GM21381 (cell line): ENCODE data around the gene ZBED6.
"Not testable (repeated sequence)": the region's sequence is repeated elsewhere in the genome, so short reads cannot be mapped to it uniquely, and the experiment has no call there.

ENCODE experiments used
- ATAC-seq: cut with Tn5 transposase; IDR thresholded peaks from one replicate; pipeline ENCODE4 v1.9.1; 2021; ENCODE audit warnings: mild to moderate bottlenecking, moderate library complexity; ENCODE audit not compliant: unreplicated experiment

ZBED6 gene, protein sequence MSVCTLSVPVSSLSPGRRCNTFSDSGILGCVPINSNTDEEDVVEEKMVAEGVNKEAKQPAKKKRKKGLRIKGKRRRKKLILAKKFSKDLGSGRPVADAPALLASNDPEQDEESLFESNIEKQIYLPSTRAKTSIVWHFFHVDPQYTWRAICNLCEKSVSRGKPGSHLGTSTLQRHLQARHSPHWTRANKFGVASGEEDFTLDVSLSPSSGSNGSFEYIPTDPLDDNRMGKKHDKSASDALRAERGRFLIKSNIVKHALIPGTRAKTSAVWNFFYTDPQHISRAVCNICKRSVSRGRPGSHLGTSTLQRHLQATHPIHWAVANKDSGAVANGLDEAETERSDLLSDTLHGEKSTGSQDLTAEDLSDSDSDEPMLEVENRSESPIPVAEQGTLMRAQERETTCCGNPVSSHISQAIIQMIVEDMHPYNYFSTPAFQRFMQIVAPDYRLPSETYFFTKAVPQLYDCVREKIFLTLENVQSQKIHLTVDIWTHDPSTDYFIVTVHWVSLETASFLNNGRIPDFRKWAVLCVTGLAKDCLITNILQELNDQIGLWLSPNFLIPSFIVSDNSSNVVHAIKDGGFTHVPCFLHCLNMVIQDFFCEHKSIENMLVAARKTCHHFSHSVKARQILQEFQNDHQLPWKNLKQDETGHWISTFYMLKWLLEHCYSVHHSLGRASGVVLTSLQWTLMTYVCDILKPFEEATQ (N-terminal part only)

DNA sequence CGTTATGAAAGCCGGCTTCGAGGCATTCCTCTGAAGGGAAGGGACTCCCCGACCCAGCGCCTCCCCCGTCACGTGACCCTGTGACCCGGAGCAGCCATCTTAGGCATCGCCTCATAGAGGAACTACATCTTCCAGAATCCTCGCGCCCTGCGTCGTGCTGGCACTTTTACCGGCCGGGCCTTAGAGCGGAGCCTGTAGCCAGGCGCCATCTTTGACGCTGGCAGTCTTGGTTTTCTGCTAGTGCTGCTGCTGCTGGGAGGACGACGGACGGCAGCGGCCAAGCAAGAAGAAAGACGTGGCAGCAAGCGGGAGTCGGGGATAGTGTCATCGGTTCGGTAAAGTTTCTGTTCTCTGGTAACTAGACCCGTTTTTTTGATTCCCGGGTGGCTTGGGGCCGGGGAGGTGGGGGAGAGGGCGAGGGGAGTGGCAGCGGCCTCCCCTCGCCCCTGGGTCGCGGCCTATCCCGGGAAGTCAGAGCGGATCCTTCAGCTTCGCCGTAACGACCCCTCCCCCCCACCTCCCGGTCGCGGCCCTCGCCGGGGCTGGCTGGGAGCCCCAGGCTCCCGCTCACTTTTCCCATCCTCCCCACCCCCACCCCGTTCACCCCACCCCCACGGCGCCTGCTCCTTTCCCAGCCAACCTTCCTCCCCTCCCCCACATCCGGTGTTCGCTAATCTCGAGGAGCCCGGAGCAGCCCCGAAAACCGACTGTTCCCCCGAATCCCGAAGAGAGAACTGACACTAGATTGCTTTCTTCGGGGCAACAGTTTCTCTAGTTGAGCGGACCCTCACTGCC is at the start of gene ZBED6, which contains the start of gene ZC3H11A:
ZBED6 (plus strand) TSS at position 183 of the 795 bp plus-strand sequence. CDS start 1,900 bp downstream, outside the sequence.
ZC3H11A (plus strand) TSS at position 183 of the 795 bp plus-strand sequence. CDS start 21,448 bp downstream, outside the sequence.
- ATAC-seq: peak; percentile 95

DNA sequence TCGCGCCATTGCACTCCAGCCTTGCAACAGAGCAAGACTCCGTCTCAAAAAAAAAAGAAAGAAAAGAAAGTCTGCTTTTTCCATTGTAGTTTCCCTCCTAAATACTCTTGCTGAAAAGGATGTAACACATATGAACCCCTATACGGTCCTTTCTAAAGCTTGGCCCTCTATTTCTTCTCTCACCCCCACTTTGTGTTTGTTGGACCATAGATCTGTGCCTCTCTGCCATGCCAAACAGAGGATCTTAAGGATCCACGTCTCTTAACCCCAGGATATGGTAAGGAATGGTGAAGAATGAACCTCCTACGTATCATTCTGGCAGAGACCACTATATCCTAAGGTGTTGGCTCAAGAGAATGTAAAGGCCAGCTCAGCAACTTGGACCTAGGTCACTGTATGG is 49.1 kb upstream of the ZBED6 start:
- no peak for ATAC-seq

DNA sequence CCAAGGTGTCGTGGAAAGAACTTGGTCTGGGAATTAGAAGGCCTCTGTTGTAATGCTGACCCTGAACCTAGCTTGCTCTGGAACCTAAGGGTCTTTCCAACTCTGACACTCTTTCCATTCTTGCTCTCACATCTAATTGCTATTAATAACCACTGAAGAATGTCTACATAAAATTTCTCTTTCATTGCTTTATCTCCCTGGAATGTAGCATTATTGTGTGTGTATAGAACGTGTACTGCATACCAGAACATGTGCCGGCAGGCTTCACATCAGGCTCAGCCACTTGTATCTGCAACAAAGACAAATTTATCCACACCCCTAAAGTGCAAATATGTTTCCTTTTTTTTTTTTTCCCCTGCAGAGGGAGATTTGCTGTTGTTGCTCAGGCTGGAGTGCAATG is 44.4 kb upstream of the ZBED6 start:
- ATAC-seq: no peak

DNA sequence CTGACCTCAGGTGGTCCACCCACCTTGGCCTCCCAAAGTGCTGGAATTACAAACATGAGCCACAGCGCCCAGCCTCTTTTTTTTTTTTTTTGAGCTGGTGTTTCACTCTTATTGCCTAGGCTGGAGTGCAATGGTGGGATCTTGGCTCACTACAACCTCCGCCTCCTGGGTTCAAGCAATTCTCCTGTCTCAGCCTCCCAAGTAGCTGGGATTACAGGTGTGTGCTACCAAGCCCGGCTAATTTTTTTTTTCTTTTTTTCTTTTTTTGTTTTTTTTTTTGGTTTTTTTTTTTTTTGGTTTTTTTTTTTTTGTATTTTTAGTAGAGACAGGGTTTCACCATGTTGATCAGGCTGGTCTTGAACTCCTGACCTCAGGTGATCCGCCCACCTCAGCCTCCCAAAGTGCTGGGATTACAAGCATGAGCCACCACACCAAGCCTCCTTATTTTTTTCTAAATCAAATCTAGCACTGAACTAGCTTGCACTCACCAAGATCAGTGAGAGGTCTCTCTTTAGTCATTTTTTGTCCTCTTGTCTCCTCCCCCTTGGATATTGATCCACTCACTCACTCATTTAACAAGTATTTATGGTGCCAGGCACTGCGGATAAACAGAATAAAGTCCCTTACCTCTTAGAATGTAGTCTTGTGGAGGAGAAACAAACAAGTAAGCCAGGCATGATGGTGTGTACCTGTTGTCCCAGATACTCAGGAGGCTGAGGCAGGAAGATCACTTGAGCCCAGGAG is 43.6 kb upstream of the ZBED6 start:
- not testable (repeated sequence) for ATAC-seq

DNA sequence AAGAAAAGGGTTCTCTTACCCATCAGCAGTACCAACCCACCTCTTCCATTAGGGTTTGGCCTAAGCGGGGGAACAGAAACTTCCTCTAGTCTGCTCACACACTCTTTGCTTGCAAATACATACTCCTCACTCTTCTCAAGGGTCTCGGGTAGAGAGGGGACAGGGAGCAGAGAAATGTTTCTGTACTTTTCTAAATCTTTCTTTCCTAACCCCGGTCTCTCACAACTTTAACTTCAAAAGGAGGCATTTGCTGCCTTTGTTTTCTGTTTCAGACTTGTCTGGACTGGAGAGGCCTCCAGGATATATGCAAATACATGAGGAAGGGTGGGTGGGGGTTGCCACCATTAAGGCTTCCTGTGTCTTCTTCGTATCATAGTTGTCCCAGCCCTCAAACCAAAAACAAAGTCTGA is 41.0 kb upstream of the ZBED6 start:
- ATAC-seq: no peak

DNA sequence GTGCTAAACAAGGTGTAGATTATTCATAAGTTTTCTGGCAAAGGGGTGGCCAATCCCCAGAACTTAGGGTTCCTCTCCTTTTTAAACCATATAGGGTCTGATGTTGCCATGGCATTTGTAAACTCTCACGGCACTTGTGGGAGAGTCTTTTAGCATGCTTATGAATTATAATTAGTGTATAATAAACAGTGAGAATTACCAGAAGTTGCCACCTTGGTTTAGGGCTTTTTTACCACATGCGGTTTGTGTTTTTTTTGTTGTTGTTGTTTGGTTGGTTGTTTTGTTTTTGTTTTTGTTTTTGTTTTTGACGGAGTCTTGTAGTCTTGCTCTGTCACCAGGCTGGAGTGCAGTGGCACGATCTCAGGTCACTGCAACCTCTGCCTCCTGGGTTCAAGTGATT is 39.4 kb upstream of the ZBED6 start:
- no peak for ATAC-seq

DNA sequence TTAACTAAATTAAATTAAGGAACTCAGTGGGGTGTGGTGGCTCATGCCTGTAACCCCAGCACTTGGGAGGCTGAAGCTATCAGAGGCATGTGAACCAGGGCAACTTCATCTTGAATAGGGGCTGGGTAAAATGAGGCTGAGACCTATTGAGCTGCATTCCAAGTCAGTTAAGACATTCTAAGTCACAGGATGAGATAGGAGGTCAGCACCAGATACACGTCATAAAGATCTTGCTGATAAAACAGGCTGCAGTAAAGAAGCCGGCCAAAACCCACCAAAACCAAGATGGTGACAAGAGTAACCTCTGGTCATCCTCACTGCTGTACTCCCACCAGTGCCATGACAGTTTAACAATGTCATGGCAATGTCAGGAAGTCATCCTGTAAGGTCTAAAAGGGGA is 36.7 kb upstream of the ZBED6 start:
- not testable (repeated sequence) for ATAC-seq

DNA sequence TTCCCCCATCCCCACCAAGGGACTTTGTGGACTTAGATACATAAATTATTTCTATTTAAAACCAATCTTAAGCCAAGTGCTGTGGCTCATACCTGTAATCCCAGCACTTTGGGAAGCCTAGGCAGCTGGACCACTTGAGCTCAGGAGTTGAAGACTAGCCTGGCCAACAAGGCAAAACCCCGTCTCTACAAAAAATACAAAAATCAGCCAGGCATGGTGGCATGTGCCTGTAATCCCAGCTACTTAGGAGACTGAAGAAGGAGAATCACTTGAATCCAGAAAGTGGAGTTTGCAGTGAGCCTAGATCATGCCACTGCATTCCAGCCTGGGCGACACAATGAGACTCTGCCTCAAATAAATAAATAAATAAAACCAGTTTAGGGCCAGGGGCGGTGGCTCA is 34.9 kb upstream of the ZBED6 start:
- ATAC-seq: no peak

DNA sequence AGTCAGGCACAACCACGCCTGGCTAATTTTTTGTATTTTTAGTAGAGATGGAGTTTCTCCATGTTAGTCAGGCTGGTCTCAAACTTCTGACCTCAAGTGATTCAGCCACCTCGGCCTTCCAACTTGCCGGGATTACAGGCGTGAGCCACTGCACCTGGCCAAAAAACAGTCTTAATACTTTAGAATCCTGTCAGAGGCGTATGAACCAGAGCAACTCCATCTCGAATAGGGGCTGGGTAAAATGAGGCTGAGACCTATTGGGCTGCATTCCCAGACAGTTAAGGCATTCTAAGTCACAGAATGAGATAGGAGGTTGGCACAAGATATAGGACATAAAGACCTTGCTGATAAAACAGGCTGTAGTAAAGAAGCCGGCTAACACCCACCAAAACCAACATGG is 33.5 kb upstream of the ZBED6 start:
- not testable (repeated sequence) for ATAC-seq

DNA sequence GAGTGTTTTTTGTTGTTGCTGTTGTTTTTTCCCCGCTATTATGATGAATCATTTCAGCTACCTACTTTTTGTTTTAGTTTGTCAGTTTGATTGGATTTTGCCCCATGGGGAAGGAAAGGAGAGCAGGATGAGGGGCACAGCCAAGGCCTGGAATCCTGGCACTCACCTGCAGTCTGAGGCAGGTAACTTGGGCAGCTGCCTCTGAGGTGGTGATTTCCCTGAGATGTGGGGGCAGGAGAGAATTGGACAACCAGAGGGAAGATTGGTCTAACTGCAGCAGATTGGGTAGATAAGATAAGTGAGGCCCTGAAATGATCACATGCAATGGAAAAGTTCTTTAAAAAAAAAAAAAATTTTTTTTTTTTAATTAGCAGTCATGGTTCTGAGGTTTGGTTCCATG is 31.9 kb upstream of the ZBED6 start:
- ATAC-seq: no peak

DNA sequence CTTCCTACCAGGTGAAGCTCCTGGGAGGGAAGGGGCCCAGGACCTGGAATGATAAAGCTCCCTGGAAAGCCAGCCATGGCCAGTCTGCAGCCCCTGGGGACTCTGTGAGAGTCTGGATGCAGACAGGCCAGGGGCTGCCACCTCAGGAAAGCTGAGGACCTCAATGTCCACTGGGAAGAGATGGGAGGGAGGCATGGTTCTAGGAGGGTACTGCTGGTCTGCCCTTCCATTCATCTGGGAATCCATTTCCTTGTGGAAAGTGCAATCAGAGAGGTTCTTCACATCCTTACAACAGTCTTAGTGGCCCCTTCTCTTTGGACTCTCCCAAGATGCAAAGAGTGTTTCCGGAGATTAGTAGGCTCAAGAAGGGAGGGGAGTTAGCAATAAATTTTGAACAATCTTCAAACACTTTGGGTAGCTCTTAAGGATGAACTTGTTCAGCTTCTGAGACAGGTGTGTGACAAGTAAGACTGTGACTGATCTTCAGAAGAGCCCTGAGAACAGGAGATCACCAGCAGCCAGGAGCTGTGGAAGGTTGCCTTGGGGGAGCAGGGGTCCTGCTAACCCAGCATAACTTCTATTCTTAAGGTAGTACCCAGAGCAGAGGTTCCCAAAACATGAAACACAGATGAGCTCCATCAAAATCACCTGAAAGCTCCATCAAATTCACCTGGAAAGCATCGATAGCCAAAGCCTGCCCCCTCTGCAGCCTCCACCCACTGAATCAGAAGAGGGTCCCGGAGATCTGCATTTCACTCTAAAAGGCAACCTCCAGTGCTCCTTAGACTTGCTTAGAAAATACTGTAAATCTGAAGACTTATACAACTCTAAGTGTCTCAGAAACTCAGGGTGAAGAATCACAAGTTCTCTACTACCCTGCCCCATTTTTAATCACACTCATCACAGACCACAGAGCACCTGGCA is 31.1 kb upstream of the ZBED6 start:
- no peak for ATAC-seq

DNA sequence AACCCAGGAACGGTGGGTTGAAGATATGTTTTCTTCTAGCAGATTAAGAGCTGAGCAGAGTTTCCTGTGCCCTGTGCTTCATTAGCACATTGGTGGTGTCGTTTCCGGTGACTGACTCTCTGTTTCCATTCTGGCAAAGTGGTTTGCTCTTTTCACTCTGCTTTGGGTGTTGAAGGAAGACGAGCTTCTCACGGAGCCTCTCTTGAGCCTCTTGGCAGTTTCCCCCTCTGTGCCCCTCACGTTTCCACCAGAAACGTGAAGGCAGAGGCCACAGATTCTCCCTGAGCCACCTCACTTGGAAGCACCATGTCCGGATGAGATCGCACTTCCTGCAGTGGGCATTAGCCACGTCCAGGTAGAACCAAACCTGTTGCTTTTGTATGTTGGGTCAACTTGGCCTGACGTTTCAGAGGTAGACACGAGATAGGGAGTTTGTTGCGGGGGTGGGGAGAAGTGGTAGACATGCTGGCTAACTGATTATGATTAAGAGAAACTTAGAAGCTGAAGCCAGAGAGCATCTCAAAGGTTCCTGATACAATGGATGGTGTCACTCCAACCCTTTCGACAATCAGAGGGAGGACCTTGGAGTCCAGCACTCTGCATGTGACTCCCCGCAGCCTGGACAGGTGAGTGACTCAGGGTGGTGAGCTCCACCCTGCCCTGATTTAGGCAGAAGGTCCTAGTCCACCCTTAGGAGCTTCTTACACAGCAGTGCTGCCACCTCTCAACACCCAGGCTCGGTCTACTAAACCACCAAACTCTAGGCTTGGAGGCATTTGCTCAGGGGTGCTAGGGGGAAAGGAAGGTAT is 30.2 kb upstream of the ZBED6 start, which contains the start of gene LAX1:
LAX1 (plus strand) TSS at position 155 of the 809 bp plus-strand sequence; CDS start at position 538, 383 bp downstream.
- ATAC-seq: peak; percentile 71

DNA sequence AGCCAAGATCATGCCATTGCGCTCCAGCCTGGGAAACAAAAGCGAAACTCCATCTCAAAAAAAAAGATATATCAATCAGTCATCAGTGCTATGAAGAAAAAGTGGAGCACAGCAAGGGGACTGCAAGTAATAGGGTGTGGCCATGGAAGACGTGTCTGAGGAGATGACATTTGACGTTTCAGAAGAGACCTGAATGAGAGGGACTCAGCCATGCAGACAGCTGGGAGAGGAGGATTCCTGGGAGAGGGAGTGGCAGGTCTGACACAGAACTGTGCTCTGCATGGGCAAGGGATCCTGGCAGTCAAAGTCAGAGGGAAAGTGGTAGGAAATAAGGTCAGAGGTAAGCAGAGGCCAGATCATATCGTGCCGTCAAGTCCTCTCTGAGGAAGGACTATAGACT is 27.2 kb upstream of the ZBED6 start:
- no peak for ATAC-seq

DNA sequence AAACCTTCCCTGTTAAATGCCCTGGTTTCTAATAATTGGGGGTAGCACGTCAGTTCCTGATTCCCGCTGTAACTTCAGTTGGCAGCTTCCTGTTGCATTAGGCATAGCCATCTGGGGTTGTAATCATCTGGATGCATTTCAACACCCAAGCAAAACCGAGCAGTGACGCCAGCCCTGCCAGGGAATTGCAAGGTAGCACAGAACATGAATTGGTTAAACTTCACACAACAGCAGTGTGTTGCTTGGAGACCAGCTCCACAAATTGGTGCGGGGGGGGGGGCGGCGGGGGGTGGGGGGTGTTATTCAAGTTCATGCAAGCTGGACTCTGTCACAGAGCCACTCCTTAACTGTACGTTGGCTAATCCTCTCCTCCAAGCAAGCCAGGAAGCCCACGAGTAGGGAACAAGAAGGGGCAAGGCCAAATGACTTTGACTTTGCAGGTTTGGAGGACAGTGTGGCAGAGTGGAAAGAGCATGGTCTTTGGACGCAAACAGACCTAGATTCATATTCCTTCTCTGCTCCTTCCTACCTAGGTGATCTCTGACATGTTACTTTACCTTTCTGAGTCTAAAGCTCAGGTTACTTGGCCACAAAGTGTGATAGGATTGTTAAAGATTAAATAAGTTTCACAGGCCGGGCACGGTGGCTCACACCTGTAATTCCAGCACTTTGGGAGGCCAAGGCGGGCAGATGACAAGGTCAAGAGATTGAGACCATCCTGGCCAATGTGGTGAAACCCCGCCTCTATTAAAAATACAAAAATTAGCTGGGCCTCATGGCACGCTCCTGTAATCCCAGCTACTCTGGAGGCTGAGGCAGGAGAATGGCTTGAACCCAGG is 25.7 kb upstream of the ZBED6 start:
- no peak for ATAC-seq

DNA sequence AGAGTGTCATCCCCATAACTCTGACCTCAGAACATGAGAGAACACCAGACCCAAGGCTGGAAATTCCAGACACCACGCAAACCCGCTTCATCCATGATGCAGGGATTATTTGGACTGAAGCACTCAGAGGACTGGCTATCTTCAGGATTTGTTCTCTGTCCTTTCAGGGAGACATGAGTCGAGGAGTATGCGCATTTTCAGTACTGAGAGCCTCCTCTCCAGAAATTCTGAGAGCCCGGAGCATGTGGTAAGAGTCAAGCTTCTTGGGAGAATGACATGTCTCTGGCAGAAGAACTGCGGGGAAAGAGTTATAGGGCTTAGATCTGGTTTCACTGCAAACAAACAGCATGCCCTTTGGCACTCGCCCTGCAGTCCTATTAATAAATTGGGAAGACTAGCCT is 23.5 kb upstream of the ZBED6 start:
- no peak for ATAC-seq

DNA sequence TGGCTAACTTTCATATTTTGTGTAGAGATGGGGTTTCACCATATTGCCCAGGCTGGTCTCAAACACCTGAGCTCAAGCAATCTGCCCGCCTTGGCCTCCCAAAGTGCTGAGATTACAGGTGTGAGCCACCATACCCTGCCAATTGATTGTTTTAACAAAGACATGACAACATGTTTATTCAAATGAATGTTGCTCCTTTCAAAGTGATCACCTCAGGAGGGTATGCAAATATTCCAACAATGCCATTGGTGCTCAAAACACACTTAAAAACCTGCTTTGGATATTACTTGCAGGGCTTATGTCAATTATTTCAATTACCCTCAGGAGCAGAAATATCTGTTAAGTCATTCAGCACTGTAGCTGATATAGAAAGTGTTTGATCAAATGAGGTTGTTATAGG is 22.6 kb upstream of the ZBED6 start:
- no peak for ATAC-seq

DNA sequence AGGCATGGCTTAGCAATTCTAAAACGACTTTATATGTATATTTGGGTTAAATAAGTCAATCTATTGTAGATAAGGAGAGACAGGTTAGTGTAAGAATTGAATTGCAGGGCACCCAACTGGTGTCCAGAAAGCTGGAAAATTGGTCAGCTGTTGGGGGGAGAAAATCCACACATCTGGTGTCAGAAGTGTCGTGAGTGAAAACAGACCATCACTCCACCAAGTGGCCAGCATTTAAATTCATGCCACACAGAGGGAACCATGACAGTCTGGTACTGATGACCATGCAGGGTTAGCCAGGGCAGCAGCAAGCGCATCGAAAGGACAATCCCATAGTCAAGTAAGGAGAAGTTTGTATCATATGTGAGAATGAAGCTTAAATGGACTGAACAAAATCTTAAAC is 18.8 kb upstream of the ZBED6 start:
- ATAC-seq: no peak

DNA sequence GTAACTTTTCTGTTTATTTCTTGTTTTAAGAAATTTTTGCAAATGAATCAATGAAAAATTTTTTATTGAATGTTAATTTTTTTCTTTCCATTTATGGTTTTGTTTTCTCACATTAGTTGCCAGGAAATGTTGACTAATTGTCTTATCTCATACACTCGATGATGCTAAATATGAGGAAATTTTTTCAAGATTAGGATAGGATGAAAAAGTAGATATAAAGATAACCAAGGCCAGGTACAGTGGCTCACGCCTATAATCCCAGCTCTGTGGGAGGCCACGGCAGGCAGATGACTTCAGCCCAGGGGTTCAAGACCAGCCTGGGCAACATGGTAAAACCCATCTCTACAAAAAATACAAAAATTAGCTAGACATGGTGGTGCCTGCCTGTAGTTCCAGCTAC is 17.8 kb upstream of the ZBED6 start:
- no peak for ATAC-seq
